Endothelial cell of umbilical vein (primary cell): ENCODE measurements around the gene PRRX2.

ENCODE experiments used
- EZH2 ChIP-seq: IDR thresholded peaks from 2 replicates; pipeline ENCODE4 v1.6.1; 2012; ENCODE audit warnings: borderline replicate concordance, low read depth, mild to moderate bottlenecking, moderate library complexity, low read length, inconsistent platforms; ENCODE audit not compliant: severe bottlenecking
- GATA2 ChIP-seq: IDR thresholded peaks from 2 replicates; pipeline ENCODE4 v1.7.0; 2011; ENCODE audit warnings: low read depth, mild to moderate bottlenecking, moderate library complexity, mixed read lengths, low read length; ENCODE audit not compliant: insufficient read length, insufficient read depth
- POLR2A ChIP-seq: IDR thresholded peaks from 2 replicates; pipeline ENCODE4 v1.6.1; 2012; ENCODE audit warnings: low read depth, mild to moderate bottlenecking, control low read depth, low read length
- TF ChIP-seq, protein P1 (sequence below), 2 donors: IDR thresholded peaks; 1 replicate in 1 of 2; 2 replicates in 1 of 2; pipeline ENCODE4 v1.5.1; 2011; ENCODE audit warnings: low read length in 2 of 2, mild to moderate bottlenecking in 2 of 2, moderate library complexity in 2 of 2, control low read depth in 1 of 2, inconsistent platforms in 1 of 2, low read depth in 1 of 2; ENCODE audit not compliant: insufficient read depth in 1 of 2; ENCODE audit errors: extremely low read depth in 1 of 2
- TF ChIP-seq, protein P2 (sequence below): IDR thresholded peaks from 2 replicates; pipeline ENCODE4 v1.6.1; 2011; ENCODE audit not compliant: insufficient read depth, insufficient read length

DNA sequence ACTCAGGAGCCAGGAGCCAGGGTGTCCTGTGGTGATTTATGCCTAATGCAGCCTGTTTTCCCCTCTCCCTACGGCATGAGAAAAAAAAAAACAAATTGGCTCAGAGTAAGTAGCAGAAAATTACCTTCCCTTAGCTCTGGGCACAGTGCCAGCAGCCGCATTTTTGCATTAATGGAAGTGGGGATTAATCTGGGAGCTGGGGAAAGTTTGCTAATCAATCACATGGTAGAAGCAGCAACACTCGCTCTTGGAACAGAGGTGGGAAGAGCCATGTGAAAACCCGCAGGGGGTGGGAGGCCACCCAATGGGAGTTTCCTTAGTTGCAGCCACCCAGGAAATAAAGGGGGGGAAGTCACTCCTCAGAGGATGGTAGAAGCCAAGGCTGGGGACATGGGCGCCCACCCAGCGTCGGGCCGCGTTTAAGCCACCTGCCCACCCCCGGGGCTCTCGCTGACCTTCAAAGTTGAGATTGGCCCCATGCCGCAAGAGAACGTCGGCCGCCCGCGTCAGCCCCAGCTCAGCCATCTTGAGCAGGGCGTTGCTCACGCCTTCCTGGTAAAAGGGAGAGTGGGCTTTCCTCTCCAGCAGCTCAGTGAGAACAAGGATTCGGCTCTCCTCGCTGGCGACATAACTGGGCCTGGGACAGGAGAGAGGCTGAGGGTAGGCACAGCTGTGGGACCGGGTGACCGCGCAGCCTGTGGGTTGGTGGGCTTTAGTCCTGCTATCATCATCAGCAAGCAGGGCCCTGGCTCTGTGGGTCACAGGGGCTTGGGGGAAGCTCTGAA, 25.2 kb upstream of the PRRX2 start:
- TF ChIP-seq, protein P1, sequence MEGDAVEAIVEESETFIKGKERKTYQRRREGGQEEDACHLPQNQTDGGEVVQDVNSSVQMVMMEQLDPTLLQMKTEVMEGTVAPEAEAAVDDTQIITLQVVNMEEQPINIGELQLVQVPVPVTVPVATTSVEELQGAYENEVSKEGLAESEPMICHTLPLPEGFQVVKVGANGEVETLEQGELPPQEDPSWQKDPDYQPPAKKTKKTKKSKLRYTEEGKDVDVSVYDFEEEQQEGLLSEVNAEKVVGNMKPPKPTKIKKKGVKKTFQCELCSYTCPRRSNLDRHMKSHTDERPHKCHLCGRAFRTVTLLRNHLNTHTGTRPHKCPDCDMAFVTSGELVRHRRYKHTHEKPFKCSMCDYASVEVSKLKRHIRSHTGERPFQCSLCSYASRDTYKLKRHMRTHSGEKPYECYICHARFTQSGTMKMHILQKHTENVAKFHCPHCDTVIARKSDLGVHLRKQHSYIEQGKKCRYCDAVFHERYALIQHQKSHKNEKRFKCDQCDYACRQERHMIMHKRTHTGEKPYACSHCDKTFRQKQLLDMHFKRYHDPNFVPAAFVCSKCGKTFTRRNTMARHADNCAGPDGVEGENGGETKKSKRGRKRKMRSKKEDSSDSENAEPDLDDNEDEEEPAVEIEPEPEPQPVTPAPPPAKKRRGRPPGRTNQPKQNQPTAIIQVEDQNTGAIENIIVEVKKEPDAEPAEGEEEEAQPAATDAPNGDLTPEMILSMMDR (IDR thresholded peaks at IDR 0.05; ENCODE audit: extremely low read depth in 1 of 2, insufficient read depth in 1 of 2, low read depth in 1 of 2, low read length in 2 of 2) = no peak
- TF ChIP-seq, protein P2, sequence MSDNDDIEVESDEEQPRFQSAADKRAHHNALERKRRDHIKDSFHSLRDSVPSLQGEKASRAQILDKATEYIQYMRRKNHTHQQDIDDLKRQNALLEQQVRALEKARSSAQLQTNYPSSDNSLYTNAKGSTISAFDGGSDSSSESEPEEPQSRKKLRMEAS = no peak
- TF ChIP-seq EZH2 (no peak), GATA2 (no peak), POLR2A (no peak)
